ENCODE measurements around the gene AMBP.

Gene AMBP

DNA sequence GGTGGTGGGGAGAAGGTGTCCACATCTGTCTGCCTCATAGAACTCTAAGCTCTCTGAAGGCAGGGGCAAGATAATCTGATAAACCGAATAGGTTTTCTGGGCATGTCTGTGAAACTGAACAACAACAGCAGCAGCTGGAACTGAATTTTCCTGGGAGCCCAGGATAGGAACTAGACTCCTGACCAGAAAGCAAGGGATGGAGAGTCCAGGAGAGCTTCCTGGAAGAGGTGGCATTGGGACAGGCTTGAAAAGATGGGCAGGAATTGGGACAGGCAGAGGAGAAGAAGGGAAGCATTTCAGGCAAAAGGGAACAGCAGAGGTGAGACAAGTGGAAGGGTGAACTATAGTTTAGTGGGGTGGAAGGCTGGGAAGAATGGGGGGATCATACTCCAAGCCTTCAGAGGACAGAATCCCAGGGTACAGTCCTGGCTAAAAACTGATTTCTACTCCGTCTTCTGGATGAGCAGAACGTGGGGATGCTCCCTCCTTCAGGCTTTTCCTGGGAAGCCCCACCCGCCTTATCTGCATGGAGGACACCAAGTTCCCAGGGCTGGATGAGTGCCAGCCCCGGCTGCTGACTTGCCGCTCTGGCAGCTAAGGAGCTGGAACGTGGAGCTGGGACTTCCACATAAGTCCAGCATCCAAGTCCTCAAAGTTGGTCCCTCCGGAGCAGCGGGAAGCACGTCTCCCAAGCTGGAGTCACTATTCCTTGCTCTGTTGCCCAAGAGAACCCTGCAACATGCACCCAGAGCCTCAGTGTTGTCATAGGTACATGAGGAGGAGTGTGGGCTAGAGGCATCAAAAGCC is 34.9 kb upstream of the AMBP start:
- DNase-seq, result no peak

DNA sequence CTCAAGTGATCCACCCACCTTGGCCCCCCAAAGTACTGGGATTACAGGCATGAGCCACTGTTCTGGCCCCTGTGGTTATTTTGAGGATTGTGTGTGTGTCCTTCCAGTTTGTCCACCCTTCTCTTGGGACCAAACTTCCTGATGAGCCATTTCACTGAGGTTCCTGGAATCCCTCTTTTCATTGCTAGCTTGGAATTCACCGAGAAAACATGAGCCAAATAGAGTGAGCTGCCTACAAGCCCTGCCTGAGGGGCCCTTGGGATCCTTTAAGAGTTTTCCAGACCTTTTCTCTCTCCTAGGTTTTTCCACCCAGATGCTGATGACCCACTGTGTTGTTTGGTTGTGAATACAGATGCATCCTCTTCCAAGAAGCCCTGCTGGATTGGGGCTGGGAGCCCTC is 34.2 kb upstream of the AMBP start:
- no peak for DNase-seq

DNA sequence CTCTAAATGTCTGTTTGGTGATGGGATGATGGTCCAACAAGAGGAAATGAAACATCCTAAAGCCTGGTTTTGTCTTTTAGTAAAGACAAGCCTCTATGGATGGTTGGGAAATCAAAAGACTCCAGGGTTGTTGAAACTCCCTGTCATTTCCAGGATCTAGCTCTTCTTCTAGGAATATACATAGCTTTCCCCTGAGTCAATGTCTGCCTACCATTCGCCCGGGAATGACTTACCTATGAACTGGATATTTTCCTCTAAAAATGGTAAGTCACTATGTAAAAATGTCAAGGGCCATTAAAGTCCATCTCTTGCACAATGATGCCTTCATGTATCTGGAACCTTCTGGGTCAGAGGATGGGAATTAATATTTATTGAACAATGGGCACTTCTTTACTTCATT is 32.1 kb upstream of the AMBP start:
- no peak for DNase-seq

DNA sequence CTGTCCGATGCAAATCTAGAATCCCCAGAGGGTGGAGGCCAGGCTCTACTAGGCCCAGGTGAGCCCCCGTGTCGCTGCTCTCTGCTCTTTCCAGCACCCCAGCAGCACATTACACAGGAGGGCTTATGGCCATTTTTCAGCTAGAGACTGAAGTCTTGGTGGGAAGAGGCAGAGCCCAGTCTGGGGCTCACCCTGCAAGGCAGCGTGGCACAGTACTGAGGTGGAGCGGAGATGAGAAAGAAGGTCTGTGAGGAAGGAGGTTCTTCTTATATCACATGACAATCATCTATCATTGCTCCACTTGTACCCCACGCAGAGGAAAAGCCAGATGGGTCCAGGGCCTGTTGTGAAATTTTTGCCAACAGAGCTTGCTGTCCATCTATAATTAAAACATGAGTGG is 31.0 kb upstream of the AMBP start:
- DNase-seq, result no peak

DNA sequence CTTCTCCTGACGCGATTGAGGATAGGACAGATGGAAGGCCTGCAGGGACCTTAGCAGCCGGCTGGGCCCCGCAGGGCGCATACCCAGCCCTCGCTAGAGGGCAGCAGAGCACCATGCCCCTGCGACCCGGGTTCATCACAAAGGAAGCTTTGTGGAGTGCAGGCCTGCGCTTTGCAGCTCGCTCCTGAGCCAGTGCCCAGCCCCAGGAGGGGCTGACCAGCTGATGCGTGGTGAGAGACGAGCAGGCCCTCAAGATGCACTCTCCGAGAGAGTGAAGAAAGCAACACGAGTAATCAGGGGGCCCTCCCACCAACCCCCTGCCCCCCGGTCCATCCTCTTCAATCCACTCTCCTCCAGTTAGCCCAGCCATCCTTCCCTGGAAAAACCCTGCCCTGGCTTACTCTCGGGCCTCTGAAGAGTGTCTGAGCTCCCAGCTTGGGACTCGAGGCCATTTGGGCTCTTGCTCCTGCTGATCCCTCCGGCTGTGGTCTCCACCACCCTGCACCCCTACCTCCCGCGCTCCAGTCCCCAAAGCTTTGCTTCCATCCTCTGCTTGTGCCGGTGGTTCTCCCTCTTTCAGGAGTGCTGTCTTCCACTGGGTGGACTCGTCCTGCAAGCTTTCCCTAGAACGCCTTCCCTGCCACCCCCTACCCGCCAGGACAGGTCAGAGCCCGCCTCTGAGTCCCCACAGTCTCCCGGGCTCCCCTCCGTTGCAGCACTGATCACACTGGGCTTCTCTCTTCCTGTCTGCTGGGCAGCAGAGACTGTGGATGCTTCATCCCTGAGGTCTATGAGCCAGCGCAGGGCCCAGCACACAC is 30.1 kb upstream of the AMBP start:
- DNase-seq, result no peak

DNA sequence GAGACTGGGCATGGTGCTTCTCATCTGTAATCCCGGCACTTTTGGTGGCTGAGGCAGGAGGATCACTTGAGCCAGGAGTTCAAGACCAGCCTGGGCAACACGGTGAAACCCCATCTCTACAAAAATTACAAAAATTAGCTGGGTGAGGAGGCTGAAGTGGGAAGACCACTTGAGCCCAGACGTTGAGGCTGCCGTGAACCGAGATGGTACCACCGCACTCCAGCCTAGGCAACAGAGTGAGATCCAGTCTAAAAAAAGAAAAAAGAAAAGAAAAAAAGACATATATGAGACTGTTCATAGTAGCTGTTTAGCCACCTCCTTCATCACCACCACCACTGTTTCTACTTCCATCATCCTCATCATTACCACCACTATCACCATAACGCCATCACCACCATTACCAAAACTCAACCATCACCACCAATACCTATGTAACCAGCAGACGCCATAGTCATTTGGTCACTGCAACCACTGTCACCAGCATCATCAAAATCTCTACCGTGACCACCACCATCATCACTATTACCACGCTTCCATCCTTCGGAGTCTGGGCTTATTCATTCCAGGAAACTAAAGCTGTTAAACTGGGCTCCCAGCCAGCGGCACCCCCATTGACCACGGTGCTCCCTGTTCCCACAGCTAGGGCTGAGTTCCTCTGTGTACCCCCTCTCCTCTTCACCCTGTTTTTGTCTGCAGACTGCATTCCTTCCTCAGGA is 29.3 kb upstream of the AMBP start:
- no peak for DNase-seq

DNA sequence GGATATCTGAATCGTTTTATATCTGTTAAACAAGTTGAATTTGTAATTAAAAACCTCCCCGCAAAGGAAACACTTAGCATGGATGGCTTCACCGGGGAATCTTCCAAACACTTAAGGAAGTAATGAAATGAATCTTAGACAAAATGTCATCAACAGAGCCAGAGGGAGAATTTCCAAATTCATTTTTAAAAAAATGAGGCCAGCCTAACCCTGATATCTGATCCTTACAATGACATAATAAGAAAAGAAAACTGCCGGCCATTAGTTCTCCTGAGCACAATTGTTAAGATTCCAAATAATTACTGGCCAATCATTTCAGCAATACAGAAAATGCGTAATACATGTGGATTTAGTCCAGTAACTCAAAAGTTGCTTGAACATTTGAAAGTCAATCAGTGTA is 27.1 kb upstream of the AMBP start:
- DNase-seq, result no peak

DNA sequence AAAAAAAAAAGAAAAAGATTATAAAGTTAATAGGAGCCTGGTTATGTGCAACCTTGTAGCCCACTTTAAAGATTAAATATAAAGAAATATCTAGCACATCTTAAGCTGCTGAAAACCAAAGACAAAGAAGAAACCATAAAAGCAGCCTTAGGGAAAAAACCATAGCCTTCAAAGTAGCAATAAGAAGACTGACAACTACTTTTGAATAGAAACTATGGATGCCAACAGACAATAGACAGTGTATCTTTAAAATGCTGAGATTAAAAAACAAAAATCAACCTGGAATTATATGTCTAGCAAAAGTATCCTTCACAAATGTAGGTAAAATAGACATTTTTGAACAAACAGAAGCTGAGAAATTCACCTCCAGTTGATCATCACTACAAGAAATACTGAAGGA is 24.4 kb upstream of the AMBP start:
- DNase-seq, result no peak

DNA sequence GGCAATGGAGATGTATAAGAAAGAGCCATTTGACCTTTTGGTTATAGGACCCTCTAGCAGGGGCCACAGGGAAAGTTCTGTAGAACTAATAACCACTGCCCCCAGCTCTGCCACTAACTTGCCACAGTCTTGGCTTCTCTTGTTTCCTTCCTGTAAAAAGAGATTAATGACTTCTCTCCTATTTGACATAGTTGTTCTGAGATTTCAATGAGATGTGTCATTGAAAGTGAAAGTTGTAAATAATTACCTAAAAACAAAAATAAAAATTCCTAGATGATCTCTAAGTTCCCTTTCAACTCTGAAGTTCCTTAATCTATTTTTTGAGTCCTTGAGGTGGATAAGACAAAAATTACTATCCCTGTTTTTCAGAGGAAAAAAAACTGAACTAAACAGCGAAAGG is 22.4 kb upstream of the AMBP start:
- no peak for DNase-seq

DNA sequence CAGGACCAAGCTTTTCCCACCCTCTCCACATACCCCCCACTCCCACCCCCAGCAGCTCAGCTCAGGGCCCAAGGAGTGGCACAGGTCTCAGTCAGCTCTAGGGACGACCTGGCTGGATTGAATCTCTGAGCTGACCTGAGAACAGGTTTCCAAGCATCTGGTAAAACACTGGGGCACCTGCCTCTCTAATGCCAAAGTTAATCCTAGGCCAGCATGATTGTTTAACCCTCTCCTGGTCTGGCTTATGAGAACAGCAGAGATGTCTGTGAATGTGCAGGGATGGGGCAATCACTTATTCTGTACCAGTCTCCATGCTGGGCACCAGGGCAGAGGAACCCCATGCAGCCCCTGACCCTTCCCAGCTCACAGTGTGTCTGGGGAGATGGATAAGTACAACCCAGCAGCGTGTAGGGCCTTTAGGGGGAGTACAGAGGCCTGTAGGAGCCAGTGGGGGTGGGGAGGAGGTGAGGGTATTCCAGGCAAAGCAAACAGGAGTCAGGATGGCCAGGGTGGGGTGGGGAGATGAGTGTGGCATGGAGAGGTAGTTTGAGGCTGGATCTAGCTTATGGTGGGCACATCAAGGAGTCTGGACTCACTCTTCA is 21.7 kb upstream of the AMBP start:
- DNase-seq, result no peak

DNA sequence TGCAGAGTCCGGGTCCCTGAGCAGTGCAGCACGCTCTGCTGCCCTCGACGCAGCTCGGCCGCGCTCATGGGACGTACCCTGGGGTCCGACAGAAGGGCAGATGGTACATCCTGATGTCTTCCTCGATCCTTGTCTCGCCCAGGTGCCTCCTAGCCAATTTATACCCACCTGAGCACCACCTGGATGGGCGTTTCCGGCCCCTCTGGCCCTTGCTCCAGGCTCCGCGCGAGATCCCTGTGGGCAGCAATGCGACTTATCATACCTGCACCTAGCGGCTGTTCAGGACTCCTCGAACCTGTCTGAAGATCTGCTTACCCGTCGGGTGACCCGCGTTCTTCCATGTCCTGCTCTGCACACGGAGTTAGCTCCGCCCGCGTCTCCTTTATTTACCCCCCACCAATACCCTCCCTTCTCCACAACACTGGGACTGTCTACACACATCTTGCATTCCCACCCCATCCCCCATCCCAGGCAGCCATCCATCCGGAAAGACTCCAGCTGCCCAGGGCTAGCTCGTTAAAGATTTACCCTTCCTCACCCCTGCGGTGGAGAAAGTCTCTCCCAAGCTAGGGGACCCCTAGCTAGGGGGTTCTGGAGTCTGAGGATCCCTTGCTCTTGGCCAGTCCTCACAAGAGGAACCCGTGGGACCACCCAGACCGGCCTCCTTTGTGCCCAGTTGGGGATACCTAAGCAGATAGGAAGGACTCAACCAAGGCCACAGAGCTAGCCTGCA is 21.0 kb upstream of the AMBP start, which contains the start of gene KIF12:
KIF12 (minus strand) TSS at position 357 of the 733 bp plus-strand sequence; CDS start at position 341, 16 bp downstream.
- DNase-seq, result no peak

DNA sequence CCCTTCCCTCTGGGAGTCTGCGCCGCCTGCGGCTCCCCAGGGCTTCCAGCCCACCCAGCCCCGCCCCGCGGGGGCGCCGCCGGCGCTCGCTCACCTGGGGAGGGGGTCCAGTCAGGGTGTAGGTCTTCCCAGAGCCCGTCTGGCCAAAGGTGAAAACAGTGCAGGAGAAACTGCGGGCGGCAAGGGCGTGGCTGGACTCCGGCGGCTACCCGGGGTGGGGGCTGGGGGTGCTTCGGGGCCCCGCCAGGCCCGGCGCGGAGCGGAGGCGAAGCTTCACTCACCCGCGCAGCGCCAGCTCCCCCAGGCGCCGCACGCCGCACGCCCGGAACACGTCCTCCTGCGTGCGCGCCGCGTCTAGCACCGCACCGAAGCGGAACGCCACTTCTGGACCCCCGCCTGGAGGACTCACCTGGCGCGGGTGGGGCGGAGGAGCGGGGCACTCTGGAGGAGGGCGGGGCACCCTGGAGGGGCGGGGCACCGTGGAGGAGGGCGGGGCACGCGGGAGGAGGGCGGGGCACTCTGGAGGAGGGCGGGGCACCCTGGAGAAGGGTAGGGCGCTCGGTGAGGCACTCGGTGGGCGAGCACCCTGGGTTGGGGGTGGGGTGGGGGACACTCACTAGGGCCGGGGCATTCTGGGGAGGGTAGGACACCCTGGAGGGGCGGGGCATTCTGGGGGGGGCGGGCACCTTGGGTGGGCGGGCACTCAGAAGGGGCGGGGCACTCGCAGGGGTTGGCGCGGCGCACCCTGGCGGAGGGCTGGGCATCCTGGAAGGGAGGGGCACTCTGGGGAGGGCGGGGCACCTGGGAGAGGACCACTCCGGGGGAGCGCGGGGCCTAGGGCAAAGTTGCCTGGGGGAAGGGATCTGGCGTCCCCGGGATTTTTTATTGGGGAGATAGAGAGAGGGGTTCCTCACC is 20.2 kb upstream of the AMBP start:
- DNase-seq, result no peak

DNA sequence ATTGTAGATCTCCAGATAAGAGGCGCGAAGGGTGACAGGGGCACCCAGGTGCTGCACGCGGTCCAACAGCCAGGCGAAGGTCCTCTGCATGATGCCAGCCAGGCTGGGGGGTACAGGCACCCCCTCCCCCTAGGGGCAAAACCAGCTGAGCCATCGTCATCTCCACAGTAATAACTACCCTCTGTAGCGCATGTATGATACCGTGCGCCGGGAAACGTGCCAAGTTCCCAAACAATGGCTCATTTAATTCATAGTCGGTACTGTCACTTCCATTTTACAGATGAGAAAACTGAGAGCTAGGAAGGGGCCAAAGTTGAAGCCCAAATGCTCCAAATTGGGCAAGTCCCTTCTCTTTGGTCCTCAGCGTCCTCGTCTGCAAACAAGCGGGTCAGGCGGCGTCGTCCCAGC is 19.5 kb upstream of the AMBP start:
- DNase-seq, result no peak

DNA sequence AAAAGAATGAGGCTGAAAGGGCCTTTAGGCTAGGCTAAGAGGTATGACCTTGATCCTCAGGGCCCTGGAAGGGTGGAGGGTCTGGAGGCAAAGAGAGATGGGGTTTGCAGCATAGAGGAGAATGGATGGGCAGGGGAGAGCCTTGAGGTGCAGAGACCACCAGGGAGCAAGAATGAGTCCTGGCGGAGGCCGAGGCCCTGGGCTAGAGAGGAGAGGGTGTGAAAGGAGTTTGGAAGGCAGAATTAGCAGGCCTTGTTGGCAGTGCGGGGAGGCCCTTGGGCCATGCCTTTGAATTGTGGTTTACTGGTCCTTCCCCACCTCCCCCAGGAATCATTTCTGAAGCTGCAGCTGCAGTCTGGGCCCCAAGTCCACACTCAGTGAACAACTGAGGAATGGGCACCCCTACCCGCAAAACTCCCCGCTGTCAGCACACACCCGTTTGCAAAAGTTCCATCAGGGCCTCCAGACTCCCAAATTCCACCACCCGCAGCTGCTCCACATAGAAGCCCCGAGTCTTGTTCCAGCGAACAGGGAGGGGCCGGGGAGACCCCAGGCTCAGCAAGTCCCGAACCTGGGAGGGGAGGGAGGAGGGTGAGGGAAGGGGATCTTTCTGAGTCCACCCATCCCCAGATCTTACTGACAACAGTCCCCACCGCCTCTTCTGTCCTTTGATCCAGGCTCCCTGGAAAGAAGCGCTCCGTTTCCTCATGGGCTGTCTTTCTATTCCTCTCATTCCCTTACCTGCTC is 18.9 kb upstream of the AMBP start:
- no peak for DNase-seq

DNA sequence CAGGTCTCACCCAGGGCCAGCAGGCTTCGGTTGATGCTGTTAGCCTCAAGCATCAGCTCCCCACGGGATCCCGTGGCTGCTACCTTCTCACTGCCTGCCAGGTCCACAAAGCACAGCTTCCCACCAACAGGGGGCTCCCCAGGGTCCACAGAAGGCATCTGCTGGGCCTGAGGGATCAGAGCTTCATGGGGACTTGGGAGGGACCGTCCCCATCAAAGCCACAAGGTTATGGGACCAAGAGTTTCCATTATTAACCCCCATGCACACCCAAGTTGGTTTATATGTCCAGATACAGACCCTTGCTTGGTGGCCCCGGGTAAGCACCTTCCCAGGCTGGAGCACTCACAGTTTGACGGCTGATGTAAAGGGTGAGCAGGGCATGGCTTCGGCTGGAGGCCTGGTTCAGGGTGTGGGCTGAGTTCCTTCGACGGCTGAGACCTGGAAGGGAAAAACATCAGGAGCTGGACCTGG is 18.0 kb upstream of the AMBP start:
- DNase-seq, result no peak

DNA sequence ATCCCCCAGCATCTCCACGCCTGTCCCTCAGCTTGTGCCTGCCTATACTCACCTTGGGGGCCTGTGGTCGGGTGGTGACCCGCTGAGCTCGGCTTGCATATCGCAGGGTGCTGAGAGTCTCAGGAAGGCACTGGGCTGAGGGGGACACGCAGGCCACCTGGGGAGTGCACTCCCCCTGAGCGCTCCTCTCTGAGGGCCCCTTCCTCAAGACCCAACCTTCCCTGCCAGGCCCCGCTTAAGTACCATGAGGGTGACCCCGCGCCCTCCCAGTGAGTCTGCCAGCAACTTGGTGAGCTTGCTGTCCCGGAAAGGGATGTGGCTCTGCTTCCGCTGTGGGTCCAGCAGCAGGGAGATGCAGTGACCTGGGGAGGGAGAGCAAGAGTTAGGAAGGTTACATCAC is 16.9 kb upstream of the AMBP start:
- DNase-seq, result no peak

DNA sequence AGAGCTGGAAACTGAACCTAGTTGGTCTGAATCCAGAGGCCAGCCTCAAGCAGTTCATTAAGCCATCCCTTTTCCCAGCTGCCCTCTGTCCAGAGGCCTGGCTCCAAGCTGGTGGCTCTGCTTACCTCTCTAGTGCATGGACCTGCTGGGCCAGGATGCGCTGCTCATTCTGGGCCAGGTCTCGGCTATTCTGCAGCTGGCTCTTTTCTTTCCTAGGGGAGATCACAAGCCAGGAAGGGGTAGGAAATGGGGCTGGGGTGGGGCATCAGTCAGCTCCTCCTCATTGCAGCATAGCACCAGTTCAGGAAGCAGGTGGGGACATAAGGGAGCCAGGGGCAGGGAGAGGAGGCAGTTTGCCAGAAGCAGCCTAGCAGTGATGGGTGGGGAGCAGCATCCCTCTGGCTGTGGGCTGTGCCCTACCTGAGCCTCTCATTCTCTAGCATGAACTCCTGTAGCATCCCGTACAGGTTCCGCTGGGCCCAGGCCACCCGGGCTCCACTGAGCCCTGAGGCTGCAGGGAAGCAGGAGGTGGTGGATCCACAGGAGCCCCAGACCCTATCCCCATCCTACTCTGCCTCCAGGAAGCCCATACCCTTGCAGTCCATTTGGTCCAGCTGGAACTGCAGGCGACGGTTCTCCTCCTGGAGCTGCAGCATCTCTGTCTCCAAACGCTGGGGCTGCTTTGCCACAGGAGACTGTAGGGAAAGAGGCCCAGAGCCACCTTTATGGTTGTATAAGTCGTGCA is 15.8 kb upstream of the AMBP start:
- no peak for DNase-seq

DNA sequence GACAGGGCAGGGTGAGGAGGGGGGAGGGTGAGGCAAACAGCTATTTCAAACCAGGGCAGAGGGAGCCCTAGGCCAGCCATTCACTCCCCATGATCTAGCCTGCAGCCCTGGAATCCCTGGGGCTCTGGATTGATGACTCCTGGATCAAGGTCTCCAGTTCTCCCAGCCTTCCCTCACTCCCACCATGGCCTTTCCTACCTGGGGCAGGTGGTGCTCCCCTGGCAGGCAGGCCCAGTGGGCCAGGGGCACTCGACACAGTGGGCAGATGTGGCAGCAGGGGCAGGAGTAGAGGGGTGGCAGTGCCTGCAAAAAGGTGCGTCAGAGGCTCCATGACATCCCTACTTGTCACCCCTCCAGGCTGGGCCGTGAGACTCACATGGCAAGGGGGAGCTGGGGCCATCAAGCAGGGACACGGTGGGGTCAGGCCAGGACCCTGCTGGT is 15.0 kb upstream of the AMBP start:
- no peak for DNase-seq

DNA sequence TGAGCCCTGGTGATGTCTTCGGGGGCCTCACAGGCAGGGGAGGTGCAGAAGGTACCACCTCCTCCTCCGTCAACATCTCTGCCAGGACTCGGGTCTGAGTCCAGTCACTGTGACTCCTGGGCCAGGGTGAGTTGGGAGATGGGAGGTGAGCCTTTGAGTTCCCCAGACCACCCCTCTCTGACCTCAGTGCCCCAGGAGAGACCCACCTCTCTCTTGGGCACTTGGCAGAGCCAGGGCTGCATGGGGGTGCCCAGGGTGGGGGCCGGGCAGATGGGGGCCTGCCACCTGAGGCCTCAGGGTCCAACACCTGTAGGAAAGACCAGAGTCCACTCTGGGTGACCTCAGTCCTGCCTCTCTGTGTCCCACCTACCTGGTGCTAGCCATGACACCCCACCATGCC is 14.2 kb upstream of the AMBP start:
- no peak for DNase-seq

DNA sequence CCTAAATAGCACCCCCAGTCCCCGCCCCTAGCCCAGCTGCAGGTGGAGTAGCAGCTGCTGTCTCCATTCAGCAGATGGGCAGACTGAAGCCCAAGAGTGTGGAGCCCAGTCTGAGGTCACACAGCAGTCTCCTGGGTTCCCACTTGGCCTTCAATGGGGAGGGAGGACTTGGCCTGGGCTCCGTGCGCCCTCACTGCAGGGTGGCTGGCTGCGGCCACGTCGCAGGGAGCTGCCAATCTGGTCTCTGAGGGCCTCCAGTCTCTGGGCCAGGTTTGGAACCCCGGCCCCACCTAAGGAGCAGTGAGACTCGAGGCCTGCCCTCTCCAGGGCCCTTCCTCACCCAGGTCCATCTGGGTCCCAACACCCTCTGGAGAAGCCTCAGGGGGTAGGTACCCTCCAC is 13.6 kb upstream of the AMBP start:
- no peak for DNase-seq
